GM19193 (cell line): ENCODE data around the gene POLR1E.

ENCODE experiments used
- POLR2A ChIP-seq: IDR thresholded peaks from 4 replicates; pipeline ENCODE4 v1.6.1; 2011; ENCODE audit not compliant: insufficient read depth, insufficient read length; ENCODE audit errors: extremely low read depth

The POLR1E gene

DNA sequence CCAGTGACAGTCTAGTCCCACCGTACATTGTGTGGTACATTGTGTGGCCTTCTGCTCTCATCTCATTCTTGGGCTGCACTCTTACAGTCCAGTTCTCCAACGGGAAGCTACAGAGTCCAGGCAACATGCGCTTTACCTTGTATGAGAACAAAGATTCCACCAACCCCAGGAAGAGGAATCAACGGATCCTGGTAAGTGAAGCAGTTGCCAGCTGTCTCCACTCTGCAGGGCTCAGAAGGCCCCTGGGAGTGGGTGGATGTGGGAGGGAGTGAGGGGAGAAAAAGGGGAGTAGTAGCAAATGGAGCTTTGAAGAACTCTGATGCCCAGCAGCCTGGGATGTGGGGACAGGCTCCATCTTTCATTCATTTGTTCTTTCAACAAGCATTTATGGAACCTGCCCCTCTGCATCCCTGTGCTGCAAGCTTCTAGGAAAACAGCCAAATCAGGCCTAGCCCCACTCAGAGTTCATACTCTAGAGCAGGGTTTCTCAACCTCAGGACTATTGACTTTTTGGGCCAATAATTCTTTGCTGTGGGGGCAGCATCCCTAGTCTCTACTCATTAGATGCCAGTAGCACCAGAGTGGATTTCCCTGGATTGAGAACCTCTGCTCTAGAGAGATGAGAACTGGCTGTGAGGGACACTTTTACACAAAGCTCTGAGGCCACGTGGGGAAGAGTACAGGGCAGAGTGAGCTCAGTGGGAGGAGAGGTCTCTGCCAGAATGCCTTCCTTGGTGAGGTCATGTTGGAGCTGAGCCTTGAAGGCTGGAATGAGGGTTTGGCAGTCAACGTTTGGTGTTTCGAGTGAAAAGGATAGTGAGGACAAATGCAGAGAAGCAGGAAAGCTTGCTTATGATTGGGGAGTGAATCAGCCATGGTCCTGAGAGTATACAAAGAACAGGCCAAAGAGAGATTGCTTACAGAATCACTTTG is 1.1 kb downstream of the POLR1E start:
- no peak for TF ChIP-seq POLR2A

DNA sequence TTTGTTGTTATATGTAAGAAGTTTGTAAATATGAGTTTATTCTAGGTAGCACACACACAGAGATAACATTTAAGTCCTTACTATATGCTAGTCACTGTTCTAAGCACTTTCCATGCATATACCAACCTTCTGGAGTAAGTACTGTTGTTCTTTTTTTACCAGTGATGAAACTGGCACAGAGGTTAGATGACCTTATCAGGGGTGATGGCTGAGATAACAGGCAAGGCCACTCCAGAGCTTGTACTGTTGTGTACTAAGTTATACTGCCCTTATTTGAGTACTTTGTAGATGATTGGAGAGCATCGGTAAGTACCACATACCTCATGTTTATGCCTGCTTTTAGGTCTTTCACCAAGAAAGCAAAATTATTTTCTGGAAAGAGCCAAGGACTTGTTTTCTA is 6.2 kb downstream of the POLR1E start:
- no peak for TF ChIP-seq POLR2A

DNA sequence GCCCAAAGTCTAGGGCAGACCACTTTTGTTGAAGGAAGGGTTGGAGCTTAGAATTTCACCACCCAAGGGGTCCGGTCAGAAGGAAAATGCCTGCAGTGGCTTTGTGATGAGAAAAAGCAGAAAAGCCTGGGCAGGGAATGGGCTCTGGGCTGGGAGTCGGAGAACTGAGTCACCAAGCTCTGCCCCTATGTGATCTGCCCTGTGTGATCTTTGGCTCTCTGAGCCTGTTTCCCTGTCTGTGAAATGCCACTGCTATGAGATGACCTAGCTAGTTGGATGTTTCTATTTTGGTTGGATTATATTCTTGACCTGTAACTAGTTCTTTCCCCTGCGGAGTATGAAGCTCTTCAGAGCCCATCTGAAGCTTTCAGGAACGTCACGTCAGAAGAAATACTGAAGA is 9.8 kb downstream of the POLR1E start:
- TF ChIP-seq POLR2A = no peak

- TF ChIP-seq POLR2A = no peak
These were observed 10.3 kb downstream of the POLR1E start for GRCh38 chr9:37496020-37496419.

DNA sequence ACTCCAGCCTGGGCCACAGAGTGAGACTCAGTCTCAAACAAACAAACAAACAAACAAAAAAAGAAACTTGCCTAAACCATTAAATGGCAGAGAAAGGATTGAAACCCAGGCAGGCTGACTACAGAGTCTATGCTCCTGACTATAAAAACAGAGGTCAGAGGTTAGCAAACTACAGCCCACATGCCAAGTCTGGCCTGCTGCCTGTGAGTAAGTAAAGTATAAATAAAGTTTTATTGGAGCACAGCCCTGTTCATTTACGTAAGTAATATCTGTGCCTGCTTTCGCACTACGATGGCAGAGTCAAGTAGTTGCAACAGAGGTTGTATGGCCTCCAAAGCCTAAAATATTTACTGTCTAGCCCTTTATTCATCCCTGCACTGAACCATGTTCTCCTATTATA is 11.6 kb downstream of the POLR1E start:
- no peak for TF ChIP-seq POLR2A

DNA sequence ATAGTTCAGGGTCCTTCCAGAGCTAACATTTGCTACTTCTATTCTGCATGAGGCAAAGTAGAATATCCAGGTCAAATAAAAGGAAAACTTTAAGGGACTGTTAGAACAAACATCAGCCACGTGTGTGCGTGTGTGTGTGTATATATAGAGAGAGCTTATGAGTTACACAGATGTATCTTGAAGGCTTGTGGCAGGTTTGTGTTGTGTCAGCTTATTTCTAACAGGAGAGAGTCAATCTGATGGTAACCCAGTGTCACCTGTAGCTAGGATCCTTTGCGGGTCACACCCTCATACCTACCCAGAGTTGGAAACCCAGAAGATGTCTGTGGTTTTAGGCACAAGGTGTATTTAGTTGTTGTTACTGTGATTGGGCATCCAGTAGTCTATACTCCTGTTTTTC is 12.7 kb downstream of the POLR1E start:
- TF ChIP-seq POLR2A = no peak

GRCh38 chr9:37499297-37499696 is 13.5 kb downstream of the POLR1E start:
- TF ChIP-seq POLR2A = no peak

GRCh38 chr9:37501957-37502596 is 16.3 kb downstream of the POLR1E start:
- TF ChIP-seq POLR2A = no peak

- TF ChIP-seq POLR2A = no peak
These were observed 18.0 kb downstream of the POLR1E start for GRCh38 chr9:37503736-37504135.

DNA sequence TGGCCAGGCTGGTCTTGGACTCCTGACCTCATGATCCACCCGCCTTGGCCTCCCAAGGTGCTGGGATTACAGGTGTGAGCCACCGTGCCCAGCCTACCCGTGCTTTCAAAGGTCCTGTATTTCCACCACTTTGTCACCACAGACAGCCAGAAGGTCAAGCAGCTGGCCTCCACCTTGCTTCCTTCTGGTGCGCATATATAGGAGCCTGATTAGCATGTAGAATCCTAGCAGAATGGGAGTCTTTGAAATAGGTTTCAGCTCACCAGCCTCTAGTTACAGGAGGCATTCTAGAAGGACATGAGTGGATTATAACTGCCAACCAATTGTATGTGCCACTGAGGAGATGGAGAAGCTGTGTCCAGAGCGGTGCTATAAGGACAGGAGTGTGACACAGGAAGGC is 18.9 kb downstream of the POLR1E start:
- TF ChIP-seq POLR2A = no peak

DNA sequence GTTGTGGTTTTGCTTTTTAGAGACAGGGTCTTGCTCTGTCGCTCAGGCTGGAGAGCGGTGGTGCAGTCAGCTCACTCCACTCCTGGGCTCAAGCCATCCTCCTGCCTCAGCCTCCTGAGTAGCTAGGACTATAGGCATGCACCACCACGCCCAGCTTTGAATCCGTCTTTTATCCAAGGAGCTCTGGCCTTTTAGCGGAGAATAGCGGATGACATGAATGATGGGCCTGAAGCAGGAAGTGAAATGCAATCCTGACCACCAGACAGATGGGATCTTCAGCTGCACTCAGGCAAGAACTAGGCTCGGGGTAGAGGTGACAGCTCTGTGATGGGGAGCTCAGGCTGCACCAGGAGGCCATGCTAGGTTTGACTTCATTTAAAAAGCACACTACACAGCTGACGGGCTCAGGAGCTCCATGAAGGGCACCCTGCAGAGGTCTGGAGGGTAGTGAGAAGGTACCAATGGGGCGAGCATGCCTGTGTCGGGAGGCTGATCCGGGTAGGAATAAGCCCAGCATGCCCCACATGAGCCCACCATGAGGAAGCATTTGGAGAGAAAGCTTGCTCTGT is 21.9 kb downstream of the POLR1E start:
- no peak for TF ChIP-seq POLR2A

GRCh38 chr9:37508135-37508833 is 22.5 kb downstream of the POLR1E start:
- TF ChIP-seq POLR2A = no peak

DNA sequence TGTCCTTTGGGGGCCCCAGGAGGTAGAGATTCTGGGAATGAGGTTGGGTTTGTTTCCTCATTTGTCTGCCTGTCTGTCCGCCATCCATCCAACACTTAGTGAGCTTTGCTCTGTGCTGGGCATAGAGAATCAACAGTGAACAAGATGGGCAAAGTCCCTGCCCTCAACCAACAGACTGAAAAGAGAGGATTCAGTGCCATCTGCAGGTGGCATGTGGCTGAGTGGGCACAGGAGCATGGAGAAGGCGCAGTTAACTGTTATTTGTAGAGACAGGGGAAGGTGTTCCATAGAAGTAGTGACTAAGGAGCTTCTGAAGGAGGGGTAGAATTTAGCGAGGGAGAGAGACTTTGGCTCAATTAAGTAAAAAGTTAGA is 23.1 kb downstream of the POLR1E start:
- peak; percentile 12 for TF ChIP-seq POLR2A

GRCh38 chr9:37509536-37509935 is 23.8 kb downstream of the POLR1E start:
- TF ChIP-seq POLR2A = no peak
